RPMI7951 (cell line): ENCODE results near the gene BMPER. TPM values are rescaled to one million over a fixed set of nuclear protein-coding genes. Genes with fewer than 3 reads are reported as not detected.

Source experiments
- DNase-seq: peaks from one replicate; pipeline ENCODE4 v3.0.0-alpha.2; 2012; ENCODE audit warnings: low read depth
- total RNA-seq: library from RNA; depleted of rRNA; stranded (reverse); fragments of >200 nt; shearing (Covaris generic); gene quantifications from 2 replicates; pipeline ENCODE4 v1.2.3, GENCODE V29; 2014

The BMPER gene
- total RNA-seq, 1 experiment from 2014 or later = 3.0 TPM

GRCh38 chr7:34136698-34137097, 231.4 kb downstream of the BMPER start:
- no peak for DNase-seq

GRCh38 chr7:34137176-34137575, 231.8 kb downstream of the BMPER start:
- DNase-seq = peak; percentile 49

DNA sequence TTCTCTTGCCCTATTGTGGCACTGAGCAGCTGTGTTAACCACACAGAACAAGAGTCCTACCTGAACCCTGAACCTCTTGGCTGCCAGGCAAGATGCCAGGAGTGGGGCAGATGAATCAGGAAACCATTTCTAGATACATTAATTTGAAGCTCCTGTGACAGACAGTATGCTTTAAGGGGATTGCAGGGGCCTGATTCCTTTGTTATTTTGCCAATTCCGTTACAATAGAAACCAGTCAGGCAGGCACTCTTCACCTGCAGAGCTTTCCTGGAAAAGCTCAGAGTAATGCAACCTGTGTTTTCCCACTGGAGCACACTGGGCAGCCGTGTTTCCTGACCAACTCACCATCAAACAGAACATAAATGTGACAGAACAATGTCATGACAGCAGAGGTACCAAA, 233.1 kb downstream of the BMPER start:
- no peak for DNase-seq

GRCh38 chr7:34139086-34139485, 233.7 kb downstream of the BMPER start:
- DNase-seq = no peak

- DNase-seq = no peak
Observed at GRCh38 chr7:34140066-34140465, 234.7 kb downstream of the BMPER start.

GRCh38 chr7:34143402-34143801, 238.1 kb downstream of the BMPER start:
- DNase-seq = peak; percentile 96

GRCh38 chr7:34145603-34146002, 240.3 kb downstream of the BMPER start:
- no peak for DNase-seq

DNA sequence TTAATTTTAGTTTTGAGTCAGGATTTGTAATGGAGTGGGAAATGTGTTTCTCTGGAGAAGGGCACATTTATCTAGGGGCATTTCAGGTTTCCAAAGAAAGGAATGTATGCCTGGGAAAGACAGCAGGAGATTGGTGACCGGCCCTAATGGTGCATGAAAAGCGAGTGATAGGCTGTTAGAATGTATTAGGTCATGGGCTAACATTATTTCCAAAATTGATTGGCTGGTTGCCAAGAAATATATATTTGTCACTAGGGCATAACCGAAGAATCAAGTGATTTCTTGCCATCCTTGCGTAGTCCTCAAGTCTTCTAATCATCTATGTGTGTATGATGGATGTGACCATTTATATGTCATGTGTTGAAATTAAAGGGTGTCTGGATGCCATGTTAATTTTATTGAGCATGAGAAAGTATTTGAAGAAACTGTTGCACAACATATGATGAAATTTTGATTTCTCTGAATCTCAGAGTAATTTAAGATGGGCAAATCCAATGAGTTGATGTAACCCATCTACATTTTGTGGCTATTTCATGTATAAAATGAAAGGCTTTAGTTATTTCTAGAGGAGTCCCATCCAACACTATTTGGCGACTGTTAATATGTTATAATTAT, 248.4 kb downstream of the BMPER start:
- no peak for DNase-seq

DNA sequence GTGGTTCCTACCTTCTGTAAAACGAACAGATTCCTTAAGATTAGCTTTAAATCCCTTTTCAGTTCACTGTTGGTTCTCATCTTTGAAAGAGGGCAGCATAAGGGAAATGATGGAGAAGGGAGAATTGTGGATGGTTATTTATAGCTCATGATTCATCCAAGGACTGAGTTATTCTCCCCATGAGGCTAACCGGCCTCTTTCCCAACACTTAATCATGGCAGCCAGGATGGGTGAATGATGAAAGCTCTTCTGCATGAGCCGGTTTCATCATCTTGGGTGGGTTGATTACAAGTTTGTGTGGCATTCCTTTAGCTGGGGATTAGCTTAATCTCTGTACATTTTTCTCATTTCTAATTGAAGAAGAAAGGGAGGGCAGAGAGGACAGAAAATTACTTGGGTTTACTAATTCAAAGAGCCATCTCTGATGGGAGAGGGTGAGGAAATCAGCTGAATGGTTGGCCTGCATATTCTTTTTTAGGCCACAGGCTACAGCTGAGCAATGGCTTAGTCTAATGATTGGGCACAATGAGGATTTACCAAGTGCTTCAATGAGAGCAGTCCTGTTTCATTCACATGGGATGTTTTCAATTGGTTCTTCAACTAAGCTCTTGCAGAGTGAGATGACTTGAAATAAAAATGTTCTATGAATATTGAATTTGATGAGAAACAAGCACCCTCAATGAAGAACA, 250.0 kb downstream of the BMPER start:
- peak; percentile 97 for DNase-seq

DNA sequence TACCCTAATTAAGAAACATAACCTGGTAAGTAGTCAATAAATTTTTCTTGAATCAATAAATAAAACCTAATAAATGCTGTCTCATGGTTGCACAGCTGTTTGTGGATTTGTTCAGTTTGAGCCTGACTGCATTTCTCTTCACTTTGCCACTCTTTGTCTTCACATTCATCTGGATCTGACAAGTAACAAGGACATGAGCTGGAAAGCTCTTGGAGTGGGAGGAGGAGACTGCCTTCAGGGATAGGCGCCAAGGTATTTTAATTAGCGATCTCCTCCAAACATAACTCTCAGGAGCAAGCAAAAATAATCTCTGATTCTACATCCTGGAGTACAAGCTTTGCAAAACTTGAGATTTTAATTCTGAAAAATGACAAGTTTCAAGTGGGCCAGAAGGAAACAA, 251.0 kb downstream of the BMPER start:
- peak; percentile 70 for DNase-seq

DNA sequence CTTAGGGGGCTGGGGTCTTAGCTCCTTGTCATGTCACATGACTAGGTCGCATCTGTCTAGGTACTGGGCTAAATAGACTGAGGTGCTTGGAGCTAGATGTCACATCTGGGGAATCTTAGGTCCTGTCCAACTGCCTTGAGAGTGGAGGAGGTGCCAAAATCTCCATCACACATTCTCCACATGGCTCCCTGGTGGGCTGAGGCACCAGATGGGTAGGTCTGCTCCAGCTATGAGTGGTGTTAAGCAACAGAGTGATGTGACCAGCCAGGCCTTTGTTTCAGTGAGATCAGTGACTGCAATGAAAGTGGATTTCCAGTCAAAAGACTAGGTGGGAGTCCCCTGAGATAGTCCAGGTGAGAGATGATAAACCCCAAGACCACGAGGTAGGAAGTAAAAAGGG, 251.8 kb downstream of the BMPER start:
- no peak for DNase-seq

DNA sequence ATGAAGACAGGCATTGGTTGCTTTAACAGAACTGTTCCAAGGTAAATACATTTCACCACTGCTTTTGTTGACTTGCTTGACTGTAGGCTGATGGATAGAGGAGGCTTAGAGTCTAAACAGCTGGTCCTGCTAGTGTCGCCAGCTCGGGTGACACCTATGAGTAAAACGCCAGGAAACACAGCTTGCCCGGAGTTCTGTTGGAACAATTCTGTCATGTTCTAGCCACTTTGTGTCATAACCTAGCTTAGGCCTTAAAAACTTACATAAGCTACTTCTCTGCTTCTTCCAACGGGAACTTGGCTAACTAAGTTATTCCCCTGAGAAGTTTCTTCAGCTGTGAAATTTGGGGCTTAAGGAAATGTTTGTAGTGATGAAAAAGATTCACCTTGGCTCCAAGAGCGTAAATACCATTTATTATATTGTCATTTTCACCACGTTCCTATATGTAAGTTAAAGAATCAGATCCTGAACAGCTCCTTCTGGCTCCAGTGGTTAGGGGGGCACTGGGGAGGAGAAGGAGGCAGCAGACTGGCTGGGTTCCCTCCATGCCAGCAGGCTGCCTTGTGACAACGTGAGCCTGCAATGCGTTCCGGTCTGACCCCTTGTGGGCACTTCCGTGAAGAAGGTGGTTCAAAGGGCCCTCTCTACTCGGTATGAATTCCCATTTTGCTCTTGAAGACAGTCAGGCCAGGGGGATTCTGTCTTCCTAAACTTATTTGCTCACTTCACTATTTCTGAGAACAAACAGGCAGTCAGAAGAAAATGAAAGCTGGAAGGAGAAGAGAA, 253.2 kb downstream of the BMPER start:
- peak; percentile 63 for DNase-seq

GRCh38 chr7:34160261-34160752, 255.0 kb downstream of the BMPER start:
- DNase-seq = peak; percentile 98

GRCh38 chr7:34162027-34162565, 256.8 kb downstream of the BMPER start:
- DNase-seq = no peak

GRCh38 chr7:34162677-34163076, 257.3 kb downstream of the BMPER start:
- DNase-seq = no peak

- DNase-seq = no peak
Observed at GRCh38 chr7:34163956-34164355, 258.6 kb downstream of the BMPER start.

- no peak for DNase-seq
Observed at GRCh38 chr7:34165466-34165865, 260.1 kb downstream of the BMPER start.

GRCh38 chr7:34165927-34166550, 260.7 kb downstream of the BMPER start:
- DNase-seq = peak; percentile 74

- DNase-seq = no peak
Observed at GRCh38 chr7:34168013-34168412, 262.7 kb downstream of the BMPER start.

DNA sequence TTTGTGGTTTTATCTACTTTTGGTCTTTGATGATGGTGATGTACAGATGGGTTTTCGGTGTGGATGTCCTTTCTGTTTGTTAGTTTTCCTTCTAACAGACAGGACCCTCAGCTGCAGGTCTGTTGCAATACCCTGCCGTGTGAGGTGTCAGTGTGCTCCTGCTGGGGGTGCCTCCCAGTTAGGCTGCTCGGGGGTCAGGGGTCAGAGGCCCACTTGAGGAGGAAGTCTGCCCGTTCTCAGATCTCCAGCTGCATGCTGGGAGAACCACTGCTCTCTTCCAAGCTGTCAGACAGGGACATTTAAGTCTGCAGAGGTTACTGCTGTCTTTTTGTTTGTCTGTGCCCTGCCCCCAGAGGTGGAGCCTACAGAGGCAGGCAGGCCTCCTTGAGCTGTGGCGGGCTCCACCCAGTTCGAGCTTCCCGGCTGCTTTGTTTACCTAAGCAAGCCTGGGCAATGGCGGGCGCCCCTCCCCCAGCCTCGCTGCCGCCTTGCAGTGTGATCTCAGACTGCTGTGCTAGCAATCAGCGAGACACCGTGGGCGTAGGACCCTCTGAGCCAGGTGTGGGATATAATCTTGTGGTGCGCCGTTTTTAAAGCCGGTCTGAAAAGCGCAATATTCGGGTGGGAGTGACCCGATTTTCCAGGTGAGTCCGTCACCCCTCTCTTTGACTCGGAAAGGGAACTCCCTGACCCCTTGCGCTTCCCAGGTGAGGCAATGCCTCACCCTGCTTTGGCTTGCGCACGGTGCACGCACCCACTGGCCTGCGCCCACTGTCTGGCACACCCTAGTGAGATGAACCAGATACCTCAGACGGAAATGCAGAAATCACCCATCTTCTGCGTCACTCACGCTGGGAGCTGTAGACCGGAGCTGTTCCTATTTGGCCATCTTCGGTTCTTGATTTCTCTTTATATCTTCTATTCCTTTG, 269.6 kb downstream of the BMPER start:
- peak; percentile 33 for DNase-seq

DNA sequence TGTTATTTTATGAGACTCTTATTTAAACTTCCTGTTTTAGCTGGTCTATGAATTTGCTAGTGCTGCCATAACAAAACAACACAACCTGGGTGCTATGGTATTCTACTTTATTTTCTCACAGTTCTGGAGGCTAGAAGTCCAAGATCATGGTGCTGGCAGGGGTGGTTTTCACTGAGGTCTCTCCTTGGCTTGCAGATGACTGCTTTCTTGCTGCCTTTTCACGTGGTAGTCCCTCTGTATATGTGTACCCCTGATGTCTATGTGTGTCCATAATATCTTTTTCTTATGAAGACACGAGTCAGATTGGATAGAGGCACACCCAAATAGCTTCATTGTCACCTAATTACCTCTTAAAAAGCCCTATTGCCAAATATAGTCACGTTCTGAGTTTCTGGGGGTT, 270.5 kb downstream of the BMPER start:
- DNase-seq = no peak
